ENCODE data around the gene LRFN4. TPM values are rescaled to one million over a fixed set of nuclear protein-coding genes. Genes with fewer than 3 reads are reported as not detected.

LRFN4 gene
- total RNA-seq, 1 experiment from 2014 or later = 8.7 TPM

DNA sequence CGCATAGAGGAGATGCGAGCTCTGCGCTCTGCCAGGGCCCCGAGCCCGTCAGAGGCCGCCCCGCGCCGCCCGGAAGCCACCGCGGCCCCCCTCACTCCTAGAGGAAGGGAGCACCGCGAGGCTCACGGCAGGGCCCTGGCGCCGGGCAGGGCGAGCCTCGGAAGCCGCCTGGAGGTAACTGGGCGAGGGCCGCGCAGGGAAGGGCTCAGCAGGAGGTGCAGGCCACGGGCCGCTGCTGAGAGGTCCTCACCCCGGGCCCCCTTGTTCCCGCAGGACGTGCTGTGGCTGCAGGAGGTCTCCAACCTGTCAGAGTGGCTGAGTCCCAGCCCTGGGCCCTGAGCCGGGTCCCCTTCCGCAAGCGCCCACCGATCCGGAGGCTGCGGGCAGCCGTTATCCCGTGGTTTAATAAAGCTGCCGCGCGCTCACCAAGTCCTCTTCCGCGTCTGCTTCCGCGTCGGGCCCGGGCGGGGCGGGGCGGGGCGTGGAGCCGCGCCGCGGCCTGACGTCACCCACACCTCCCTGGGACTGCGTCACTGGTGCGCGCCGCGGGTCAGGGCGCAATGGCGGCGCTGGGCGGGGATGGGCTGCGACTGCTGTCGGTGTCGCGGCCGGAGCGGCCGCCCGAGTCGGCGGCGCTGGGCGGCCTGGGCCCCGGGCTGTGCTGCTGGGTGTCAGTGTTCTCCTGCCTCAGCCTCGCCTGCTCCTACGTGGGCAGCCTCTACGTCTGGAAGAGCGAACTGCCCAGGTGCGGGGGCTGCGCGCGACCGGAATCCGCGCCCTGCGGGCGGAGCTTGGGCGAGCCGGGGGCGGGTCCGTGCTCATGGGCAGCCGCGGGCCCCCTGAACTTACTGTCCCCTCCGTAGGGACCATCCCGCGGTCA, 13.7 kb upstream of the LRFN4 start, which contains the start of gene RCE1:
TSS of gene RCE1 (plus strand) at position 546 of the 880 bp plus-strand sequence. CDS start at position 561, 15 bp downstream.
- peak within 1 kb of the TSS; percentile 80 for H3K27ac ChIP-seq (ENCODE audit: low read length)
- H3K79me2 ChIP-seq (ENCODE audit: low read length) = peaks cover 60% of the 10 kb centered on the region
- peak within 1 kb of the TSS; percentile 91; the same call in 1 of the 2 replicates for H2AFZ ChIP-seq (ENCODE audit: low read length)
- H3K4me2 ChIP-seq (ENCODE audit: low read depth, low read length, poor library complexity, severe bottlenecking) = peak within 1 kb of the TSS; percentile 91
- H3K36me3 ChIP-seq (ENCODE audit: insufficient read depth, low read length) = peaks cover 14% of the 10 kb centered on the region; the same call in 1 of the 2 replicates
- no peaks in the 10 kb centered on the region for H3K9me2 ChIP-seq (replicated peaks; ENCODE audit: insufficient read depth, low read length)
- peaks cover 42% of the 10 kb centered on the region for H3K4me1 ChIP-seq (ENCODE audit: low read length)
- no peaks in the 10 kb centered on the region for H3K27me3 ChIP-seq (ENCODE audit: low read length)
- peak within 1 kb of the TSS; percentile 100 for H3K9ac ChIP-seq (ENCODE audit: low read length)
- no peaks in the 10 kb centered on the region for H3K9me3 ChIP-seq (ENCODE audit: low read length)
- DNase-seq = peak; percentile 97
- H3K4me3 ChIP-seq (ENCODE audit: low read length) = peak within 1 kb of the TSS; percentile 84
- peaks cover 22% of the 10 kb centered on the region for H4K20me1 ChIP-seq (ENCODE audit: insufficient read depth, low read depth, low read length)

- H3K9ac ChIP-seq (ENCODE audit: low read length) = peak overlapping the region; percentile 100
- peaks cover 22% of the 10 kb centered on the region for H4K20me1 ChIP-seq (ENCODE audit: insufficient read depth, low read depth, low read length)
- H3K36me3 ChIP-seq (ENCODE audit: insufficient read depth, low read length) = peaks cover 13% of the 10 kb centered on the region; the same call in 1 of the 2 replicates
- peak overlapping the region; percentile 6; the same call in 1 of the 2 replicates for H3K27ac ChIP-seq (ENCODE audit: low read length)
- H3K4me1 ChIP-seq (ENCODE audit: low read length) = peaks cover 42% of the 10 kb centered on the region
- no peak for DNase-seq
- no peaks in the 10 kb centered on the region for H3K9me2 ChIP-seq (replicated peaks; ENCODE audit: insufficient read depth, low read length)
- H3K4me2 ChIP-seq (ENCODE audit: low read depth, low read length, poor library complexity, severe bottlenecking) = peak overlapping the region; percentile 91
- no peaks in the 10 kb centered on the region for H3K9me3 ChIP-seq (ENCODE audit: low read length)
- no peaks in the 10 kb centered on the region for H3K27me3 ChIP-seq (ENCODE audit: low read length)
- peaks cover 60% of the 10 kb centered on the region for H3K79me2 ChIP-seq (ENCODE audit: low read length)
- peak overlapping the region; percentile 84 for H3K4me3 ChIP-seq (ENCODE audit: low read length)
- H2AFZ ChIP-seq (ENCODE audit: low read length) = peak overlapping the region; percentile 91; the same call in 1 of the 2 replicates
Observed at GRCh38 chr11:66843776-66844495, 12.9 kb upstream of the LRFN4 start.

DNA sequence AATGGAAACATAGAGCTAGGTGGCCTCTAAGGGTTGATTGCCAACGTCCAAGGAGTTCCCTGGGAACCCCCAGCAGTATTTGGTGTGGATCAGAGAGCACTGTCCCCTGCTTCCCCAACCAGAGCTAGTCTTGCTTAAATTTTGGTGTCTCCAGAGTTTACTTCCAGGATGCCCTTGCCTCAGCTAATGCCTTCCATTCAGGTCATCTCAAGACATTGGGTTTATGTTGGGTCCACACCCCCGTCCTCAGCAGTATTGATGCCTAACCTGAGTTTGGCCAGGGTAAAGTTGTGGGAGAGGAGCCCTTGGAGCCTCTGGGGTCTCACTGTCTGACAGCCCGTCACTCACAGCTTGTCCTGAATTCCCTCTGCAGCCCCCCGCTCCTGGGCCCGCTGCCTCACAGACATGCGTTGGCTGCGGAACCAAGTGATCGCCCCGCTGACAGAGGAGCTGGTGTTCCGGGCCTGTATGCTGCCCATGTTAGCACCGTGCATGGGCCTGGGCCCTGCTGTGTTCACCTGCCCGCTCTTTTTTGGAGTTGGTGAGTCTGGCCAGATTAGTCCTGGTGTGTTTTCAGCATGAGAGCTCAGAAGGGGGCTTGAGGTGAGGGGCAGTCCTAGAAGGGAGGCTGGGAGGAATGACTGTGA, 12.2 kb upstream of the LRFN4 start:
- Histone ChIP-seq H3K9ac (ENCODE audit: low read length) (peak overlapping the region; percentile 100), H3K9me2 (replicated peaks; ENCODE audit: insufficient read depth, low read length) (no peaks in the 10 kb centered on the region), H3K27ac (ENCODE audit: low read length) (no peak overlapping the region)

DNA sequence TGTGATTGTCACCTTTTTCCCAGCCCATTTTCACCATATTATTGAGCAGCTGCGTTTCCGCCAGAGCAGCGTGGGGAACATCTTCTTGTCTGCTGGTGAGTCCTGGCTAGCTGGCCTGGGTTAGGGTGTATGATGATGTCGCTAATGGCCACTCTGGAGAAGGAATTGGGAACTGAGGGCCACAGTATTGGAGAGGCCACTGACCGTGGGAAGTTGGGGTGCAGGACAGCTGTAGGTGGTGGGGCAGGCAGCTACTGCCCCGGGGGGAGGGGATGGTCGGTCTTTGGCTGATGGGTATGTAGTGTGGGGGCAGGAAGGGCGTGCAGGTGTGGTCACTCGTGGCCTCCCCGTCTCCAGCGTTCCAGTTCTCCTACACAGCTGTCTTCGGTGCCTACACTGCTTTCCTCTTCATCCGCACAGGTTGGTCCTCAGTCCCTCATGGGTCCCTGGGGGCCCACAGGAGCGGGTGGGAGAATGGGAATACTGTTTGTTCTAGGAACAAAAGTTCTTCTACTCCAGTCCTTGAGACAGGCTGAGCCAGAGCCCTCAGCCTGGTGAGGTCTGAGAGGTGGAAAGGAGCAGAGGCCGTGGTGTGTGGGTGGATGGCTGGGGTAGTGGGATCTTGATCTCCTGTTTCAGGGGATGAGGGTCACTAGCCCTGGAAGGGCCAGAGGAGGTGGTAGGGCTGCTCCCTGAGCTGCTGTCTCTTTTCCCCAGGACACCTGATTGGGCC, 11.6 kb upstream of the LRFN4 start:
- Histone ChIP-seq H3K9me3 (ENCODE audit: low read length) (no peaks in the 10 kb centered on the region), H3K4me1 (ENCODE audit: low read length) (peaks cover 32% of the 10 kb centered on the region), H3K27me3 (ENCODE audit: low read length) (no peaks in the 10 kb centered on the region), H2AFZ (ENCODE audit: low read length) (no peak overlapping the region), H4K20me1 (ENCODE audit: insufficient read depth, low read depth, low read length) (peaks cover 22% of the 10 kb centered on the region), H3K9ac (ENCODE audit: low read length) (no peak overlapping the region), H3K36me3 (ENCODE audit: insufficient read depth, low read length) (peaks cover 6% of the 10 kb centered on the region; the same call in 1 of the 2 replicates), H3K9me2 (replicated peaks; ENCODE audit: insufficient read depth, low read length) (no peaks in the 10 kb centered on the region), H3K79me2 (ENCODE audit: low read length) (peaks cover 49% of the 10 kb centered on the region), H3K4me2 (ENCODE audit: low read depth, low read length, poor library complexity, severe bottlenecking) (peak overlapping the region; percentile 91), H3K4me3 (ENCODE audit: low read length) (no peak overlapping the region), H3K27ac (ENCODE audit: low read length) (no peak overlapping the region)
- DNase-seq = no peak

More for the DNA sequence above, 12.2 kb upstream of the LRFN4 start:
- Histone ChIP-seq H3K4me3 (ENCODE audit: low read length) (peak overlapping the region; percentile 84), H3K4me1 (ENCODE audit: low read length) (peaks cover 38% of the 10 kb centered on the region), H3K36me3 (ENCODE audit: insufficient read depth, low read length) (peaks cover 6% of the 10 kb centered on the region; the same call in 1 of the 2 replicates), H3K9me3 (ENCODE audit: low read length) (no peaks in the 10 kb centered on the region), H3K4me2 (ENCODE audit: low read depth, low read length, poor library complexity, severe bottlenecking) (peak overlapping the region; percentile 91), H3K79me2 (ENCODE audit: low read length) (peaks cover 55% of the 10 kb centered on the region), H2AFZ (ENCODE audit: low read length) (no peak overlapping the region), H4K20me1 (ENCODE audit: insufficient read depth, low read depth, low read length) (peaks cover 22% of the 10 kb centered on the region), H3K27me3 (ENCODE audit: low read length) (no peaks in the 10 kb centered on the region)
- DNase-seq = no peak

DNA sequence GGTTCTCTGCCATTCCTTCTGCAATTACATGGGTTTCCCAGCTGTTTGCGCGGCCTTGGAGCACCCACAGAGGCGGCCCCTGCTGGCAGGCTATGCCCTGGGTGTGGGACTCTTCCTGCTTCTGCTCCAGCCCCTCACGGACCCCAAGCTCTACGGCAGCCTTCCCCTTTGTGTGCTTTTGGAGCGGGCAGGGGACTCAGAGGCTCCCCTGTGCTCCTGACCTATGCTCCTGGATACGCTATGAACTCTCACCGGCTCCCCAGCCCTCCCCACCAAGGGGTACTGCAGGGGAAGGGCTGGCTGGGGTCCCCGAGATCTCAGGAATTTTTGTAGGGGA, 11.0 kb upstream of the LRFN4 start:
- H3K4me1 ChIP-seq (ENCODE audit: low read length) = peaks cover 26% of the 10 kb centered on the region
- H3K9me3 ChIP-seq (ENCODE audit: low read length) = no peaks in the 10 kb centered on the region
- H3K36me3 ChIP-seq (ENCODE audit: insufficient read depth, low read length) = peaks cover 6% of the 10 kb centered on the region; the same call in 1 of the 2 replicates
- DNase-seq = no peak
- no peaks in the 10 kb centered on the region for H3K9me2 ChIP-seq (replicated peaks; ENCODE audit: insufficient read depth, low read length)
- H3K27me3 ChIP-seq (ENCODE audit: low read length) = no peaks in the 10 kb centered on the region
- H3K4me2 ChIP-seq (ENCODE audit: low read depth, low read length, poor library complexity, severe bottlenecking) = no peak overlapping the region
- H2AFZ ChIP-seq (ENCODE audit: low read length) = no peak overlapping the region
- peaks cover 22% of the 10 kb centered on the region for H4K20me1 ChIP-seq (ENCODE audit: insufficient read depth, low read depth, low read length)
- no peak overlapping the region for H3K27ac ChIP-seq (ENCODE audit: low read length)
- H3K9ac ChIP-seq (ENCODE audit: low read length) = no peak overlapping the region
- peaks cover 43% of the 10 kb centered on the region for H3K79me2 ChIP-seq (ENCODE audit: low read length)
- H3K4me3 ChIP-seq (ENCODE audit: low read length) = no peak overlapping the region

DNA sequence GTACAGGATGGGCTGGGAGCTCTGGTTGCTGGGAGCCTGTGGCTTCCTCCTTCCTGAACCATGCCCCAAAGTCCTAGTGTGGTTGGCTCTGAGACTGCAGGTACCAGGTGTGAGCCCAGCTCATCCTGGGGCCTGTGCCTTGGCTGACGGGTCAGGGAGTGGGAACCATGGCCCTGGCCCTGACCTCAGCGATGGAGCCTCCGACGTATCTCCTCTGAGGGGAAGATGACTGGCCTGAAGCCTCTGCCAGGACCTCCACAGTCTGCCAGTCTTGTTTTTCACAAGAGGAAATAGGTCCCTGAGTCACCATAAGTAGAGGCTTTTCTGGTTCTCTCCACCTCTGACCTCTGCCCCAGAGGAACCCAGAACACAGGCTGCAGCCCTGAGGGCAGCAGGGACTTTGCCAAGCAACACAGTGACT, 10.2 kb upstream of the LRFN4 start:
- H2AFZ ChIP-seq (ENCODE audit: low read length) = no peak overlapping the region
- no peaks in the 10 kb centered on the region for H3K9me3 ChIP-seq (ENCODE audit: low read length)
- H3K9ac ChIP-seq (ENCODE audit: low read length) = no peak overlapping the region
- peaks cover 18% of the 10 kb centered on the region for H4K20me1 ChIP-seq (ENCODE audit: insufficient read depth, low read depth, low read length)
- no peaks in the 10 kb centered on the region for H3K9me2 ChIP-seq (replicated peaks; ENCODE audit: insufficient read depth, low read length)
- no peak overlapping the region for H3K4me3 ChIP-seq (ENCODE audit: low read length)
- H3K79me2 ChIP-seq (ENCODE audit: low read length) = peaks cover 36% of the 10 kb centered on the region
- no peak overlapping the region for H3K4me2 ChIP-seq (ENCODE audit: low read depth, low read length, poor library complexity, severe bottlenecking)
- no peaks in the 10 kb centered on the region for H3K27me3 ChIP-seq (ENCODE audit: low read length)
- no peak for DNase-seq
- H3K4me1 ChIP-seq (ENCODE audit: low read length) = peaks cover 20% of the 10 kb centered on the region
- no peak overlapping the region for H3K27ac ChIP-seq (ENCODE audit: low read length)
- peaks cover 2% of the 10 kb centered on the region; the same call in 1 of the 2 replicates for H3K36me3 ChIP-seq (ENCODE audit: insufficient read depth, low read length)

DNA sequence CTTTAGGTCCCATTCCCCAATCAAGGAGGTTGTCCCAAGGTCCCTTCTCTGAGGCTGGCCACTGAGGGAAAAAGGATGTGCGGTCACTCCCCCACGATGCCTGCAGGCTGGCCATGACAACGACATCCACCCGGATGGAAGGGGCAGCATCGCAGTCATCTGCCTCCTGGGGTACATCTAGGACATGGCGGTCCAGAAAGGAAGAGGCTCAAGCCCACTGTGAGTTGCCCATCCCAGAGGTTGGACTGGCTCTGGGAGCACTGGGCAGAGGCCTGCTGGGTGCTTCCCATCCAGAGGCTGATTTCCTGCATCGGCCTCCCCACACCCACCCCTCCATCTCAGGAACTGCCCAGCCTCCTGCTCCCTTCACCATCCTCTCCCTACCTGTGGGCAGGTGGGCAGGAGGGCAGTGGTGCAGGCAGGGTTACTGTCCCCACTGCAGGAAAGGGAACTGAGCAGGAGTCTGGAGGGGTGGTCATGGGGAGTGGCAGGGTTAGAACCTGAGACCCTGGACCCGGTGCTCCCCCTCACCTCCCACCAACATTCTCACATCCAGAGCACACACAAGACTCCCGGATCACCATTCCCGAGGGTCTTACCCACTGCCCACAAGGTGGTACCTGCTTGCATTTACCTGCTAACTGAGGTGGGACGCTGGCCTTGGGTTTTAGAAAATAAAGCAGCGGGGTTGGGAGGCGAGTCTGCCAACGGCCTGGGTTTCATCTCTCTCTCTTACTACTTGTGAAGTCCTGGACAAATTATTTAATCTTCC, 9.2 kb upstream of the LRFN4 start:
- no peak overlapping the region for H2AFZ ChIP-seq (ENCODE audit: low read length)
- H3K9me3 ChIP-seq (ENCODE audit: low read length) = no peaks in the 10 kb centered on the region
- H3K4me2 ChIP-seq (ENCODE audit: low read depth, low read length, poor library complexity, severe bottlenecking) = no peak overlapping the region
- H3K9ac ChIP-seq (ENCODE audit: low read length) = no peak overlapping the region
- peaks cover 22% of the 10 kb centered on the region for H3K4me1 ChIP-seq (ENCODE audit: low read length)
- no peaks in the 10 kb centered on the region for H3K27me3 ChIP-seq (ENCODE audit: low read length)
- DNase-seq = no peak
- H3K79me2 ChIP-seq (ENCODE audit: low read length) = peaks cover 26% of the 10 kb centered on the region
- no peaks in the 10 kb centered on the region for H3K36me3 ChIP-seq (ENCODE audit: insufficient read depth, low read length)
- H3K4me3 ChIP-seq (ENCODE audit: low read length) = no peak overlapping the region
- no peak overlapping the region for H3K27ac ChIP-seq (ENCODE audit: low read length)
- peaks cover 8% of the 10 kb centered on the region for H4K20me1 ChIP-seq (ENCODE audit: insufficient read depth, low read depth, low read length)
- H3K9me2 ChIP-seq (replicated peaks; ENCODE audit: insufficient read depth, low read length) = no peaks in the 10 kb centered on the region

All from Karpas-422 (cell line).